GM19463 (cell line): ENCODE results near the gene IMP4.

Experiments used
- ATAC-seq: cut with Tn5 transposase; IDR thresholded peaks from one replicate; pipeline ENCODE4 v1.9.1; 2021; ENCODE audit warnings: mild to moderate bottlenecking, moderate library complexity; ENCODE audit not compliant: unreplicated experiment

Gene IMP4

DNA sequence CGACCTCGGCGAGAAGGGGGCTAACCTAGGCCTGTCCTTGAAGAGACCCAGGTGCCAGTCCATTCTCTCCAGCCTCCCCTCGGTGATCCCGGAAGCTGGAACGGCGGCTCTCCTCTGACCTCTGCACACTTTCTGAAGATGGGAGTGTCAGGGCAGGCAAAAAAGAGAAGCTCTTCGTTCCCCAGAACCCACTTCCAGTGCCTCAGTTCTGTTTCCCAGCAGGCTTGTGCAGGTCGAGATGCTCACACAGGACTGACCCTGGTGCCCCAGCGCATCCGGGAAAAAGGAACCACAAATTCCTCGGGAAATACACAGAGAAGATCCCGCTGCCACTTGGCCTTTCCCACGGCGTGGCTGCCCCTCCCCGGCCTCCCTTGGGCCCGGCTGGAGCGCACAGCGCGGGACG, 12.5 kb downstream of the IMP4 start:
- peak; percentile 2 for ATAC-seq

DNA sequence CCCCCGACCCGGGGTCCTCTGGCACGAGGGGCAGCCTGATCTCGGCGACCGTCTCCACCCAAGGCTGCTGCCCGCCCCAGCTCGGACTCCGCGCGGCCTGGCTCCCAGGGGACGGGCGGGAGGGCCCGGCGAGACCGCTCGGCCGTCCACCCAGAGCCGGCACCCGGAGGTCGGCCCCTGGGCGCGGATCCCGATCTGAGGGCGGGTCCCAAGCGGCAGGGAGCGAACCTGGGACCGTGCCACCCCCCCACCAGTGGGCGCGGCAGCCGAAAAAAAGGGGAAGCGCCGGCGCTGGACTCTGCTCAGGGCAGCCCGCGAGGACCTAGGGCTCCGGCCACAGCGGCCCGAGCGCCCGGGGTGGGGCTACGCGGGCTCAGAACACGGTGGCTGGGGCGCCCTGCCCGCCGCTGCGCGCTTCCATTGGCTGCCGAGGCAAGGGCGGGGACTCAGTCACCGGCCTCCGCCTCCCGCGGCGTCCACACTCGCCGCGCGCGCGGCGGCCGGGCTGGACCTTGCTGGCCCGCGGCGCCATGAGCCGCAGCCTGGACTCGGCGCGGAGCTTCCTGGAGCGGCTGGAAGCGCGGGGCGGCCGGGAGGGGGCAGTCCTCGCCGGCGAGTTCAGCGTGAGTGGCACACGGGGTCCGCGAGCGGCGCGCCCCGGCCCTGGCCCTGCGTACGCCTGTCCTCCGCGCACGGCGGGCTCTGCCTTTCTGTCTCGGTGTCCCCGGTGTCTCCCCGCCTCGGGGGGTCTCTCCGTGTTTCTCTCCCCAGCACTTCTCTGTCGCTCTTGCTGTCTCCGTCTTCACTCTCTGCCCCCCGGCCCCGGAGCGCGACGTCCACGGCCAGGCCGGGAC, 13.1 kb downstream of the IMP4 start, which contains the start of gene PTPN18:
Gene PTPN18, plus strand, starts transcription at position 479 of the 854 bp plus-strand sequence. Its CDS starts 52 bp downstream, at position 531.
- peak; percentile 92 for ATAC-seq

DNA sequence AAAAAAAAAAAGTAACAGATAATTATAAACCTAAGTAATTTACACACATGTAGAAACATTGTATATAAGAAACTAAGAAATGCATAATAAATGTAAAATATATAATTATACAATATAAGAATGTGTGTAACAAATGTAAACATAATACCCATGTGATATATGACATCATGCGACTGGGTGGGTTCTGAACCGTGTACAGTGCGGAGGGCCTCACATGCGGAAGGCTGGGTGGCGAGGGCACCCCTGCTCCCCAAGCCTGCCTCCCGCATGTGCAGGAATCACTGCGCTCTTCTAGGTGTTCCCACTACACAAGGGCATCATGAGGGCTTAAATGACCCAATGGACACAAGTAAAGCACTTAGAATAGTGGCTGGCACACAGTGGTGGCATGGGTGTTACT, 15.2 kb downstream of the IMP4 start:
- ATAC-seq, result no peak

DNA sequence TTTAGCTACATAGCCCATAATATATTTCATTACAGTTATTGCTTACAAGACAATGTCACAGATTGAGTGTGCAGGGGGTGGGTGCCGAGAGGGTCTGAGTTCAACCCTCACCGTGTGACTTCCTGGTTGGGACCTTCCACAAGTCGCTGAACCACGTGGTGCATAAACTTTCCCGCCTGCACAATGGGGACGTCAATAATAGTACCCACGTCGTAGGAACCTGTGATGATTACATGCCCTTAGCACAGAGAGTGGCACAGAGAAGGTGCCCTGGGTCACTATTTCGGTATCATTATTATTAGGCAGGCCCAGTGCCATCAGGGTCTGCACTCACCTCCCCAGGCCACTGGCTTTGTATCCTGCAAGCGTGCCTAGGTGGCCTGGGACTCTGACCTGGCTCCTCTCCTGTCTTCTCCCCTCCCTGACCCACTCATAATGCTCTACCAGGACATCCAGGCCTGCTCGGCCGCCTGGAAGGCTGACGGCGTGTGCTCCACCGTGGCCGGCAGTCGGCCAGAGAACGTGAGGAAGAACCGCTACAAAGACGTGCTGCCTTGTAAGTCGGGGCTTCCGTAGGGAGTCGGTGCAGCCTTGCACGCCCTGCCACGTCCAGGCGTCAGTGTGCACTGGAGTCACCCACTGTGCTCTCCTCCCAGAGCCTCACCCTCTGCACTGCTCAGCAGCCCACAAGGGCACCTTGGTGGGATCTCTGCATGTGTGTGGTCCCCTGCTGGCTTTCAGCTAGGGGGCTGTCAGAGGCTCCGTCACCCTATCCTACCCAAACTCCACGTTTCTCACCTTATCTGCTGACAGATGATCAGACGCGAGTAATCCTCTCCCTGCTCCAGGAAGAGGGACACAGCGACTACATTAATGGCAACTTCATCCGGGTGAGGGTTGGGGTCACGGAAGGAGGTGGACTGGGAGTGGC, 16.0 kb downstream of the IMP4 start:
- ATAC-seq, result no peak

DNA sequence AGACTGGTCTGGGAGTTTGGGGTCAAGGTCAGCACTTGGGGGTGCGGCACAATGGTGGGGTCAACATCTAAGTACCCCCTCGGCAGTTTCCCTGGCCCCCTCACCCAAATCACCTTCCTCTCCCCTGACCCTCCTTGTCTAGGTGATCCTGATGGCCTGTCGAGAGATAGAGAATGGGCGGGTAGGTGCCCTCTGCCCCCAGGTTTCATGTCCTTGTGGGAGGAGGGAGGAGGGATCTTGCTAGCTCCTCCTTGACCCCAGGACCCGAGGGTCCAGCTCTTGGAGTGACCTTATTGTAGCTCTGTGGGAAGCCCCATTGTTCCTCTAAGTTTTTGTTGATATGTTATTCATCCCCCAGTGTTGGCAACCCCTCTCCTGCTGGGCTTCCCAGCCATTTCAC, 16.8 kb downstream of the IMP4 start:
- no peak for ATAC-seq

GRCh38 chr2:130363479-130363878, 20.8 kb downstream of the IMP4 start:
- ATAC-seq, result no peak

DNA sequence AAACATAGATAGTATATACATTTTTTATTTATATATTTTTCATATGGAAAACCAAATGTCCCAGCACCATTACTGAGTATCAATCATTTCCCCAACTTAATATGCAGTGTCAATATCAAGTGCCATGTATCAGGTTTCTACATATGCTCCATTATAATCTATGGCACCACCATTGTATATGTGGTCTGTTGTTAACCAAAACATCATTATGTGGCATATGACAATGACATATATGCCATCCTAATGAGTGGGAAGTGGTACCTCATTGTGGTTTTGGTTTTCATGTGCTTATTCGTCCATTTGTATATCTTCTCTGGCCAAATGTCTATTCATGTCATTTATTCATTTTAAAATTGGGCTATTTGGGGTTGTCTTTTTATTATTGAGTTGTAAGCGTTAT, 22.4 kb downstream of the IMP4 start:
- ATAC-seq, result no peak

GRCh38 chr2:130365963-130366362, 23.3 kb downstream of the IMP4 start:
- no peak for ATAC-seq

DNA sequence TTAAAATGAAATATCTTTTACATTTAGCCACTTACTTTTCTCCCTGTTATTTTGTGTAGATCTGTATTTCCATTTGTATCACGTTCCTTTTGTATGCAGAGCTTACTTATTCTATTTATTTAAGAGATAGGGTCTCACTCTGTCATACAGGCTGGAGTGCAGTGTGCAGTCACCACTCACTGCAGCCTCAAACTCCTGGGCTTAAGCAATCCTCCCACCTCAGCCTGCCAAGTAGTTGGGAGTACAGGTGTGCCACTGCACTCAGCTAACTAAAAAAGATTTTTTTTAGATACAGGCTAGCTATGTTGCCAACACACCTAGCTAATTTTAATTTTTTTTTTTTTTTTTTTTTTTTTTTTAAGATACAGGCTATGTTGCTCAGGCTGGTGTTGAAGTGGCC, 24.0 kb downstream of the IMP4 start:
- no peak for ATAC-seq

DNA sequence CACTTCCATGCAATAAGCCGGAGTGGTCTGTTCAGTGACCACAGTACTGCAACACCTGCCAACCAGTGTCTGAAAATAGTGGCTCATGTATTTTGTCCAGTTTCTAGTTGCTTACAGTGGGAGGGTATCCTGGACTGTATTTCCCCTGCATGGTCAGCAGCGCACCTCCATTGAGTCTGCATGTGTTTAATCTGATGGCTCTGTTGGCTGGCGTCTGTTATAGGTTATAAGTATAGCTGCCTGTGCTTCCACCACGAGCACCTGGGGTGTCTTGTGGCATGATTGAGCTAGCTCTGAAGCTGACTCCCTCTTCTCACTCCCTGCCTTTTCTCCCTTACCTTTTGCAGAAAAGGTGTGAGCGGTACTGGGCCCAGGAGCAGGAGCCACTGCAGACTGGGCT, 26.1 kb downstream of the IMP4 start:
- ATAC-seq, result no peak

- ATAC-seq, result no peak
Measured at GRCh38 chr2:130369311-130369964, 26.7 kb downstream of the IMP4 start.

DNA sequence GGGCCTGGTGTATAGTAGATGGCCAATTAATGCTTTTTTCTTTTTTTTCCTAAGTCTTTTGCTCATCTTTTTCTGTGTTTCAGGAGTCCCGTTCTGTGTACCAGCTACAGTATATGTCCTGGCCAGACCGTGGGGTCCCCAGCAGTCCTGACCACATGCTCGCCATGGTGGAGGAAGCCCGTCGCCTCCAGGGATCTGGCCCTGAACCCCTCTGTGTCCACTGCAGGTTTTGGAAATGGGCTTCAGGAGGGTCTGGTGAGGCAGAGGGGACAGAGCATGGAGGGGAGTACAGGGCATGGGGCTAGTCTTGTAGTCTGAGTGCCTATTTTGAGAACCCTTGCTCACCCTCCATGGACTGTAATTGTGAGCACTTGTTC, 27.3 kb downstream of the IMP4 start:
- ATAC-seq, result no peak

GRCh38 chr2:130370490-130370889, 27.8 kb downstream of the IMP4 start:
- ATAC-seq, result no peak

- peak; percentile 14 for ATAC-seq
Measured at GRCh38 chr2:130371723-130372054, 29.0 kb downstream of the IMP4 start.

- ATAC-seq, result peak; percentile 71
Measured at GRCh38 chr2:130372055-130372832, 29.5 kb downstream of the IMP4 start.

- no peak for ATAC-seq
Measured at GRCh38 chr2:130372833-130373807, 30.4 kb downstream of the IMP4 start.

DNA sequence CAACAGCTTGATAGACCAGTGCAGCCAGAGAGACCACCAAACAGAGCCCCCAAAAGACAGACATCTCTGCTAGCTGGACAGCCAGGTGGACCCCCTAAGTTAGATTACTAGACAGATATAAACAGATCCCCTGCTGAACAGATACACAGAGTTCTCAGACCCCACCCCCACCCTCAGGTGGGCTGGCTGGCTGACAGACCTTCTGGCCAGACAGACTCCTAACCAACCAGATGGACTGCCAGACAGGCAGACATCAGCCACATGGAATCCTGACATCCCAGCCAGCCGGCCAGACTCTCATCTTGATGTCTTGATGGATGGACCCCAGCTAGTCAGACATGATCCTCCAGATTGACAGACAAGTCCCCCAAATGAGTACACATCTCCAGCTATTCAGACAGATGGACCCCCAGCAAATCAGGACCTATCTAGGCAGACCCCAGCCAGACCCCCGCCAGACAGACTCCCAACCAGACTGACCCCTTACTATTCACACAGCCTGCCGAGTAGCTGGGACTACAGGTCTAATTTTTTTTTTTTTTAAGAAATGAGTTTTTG, 31.2 kb downstream of the IMP4 start:
- no peak for ATAC-seq

DNA sequence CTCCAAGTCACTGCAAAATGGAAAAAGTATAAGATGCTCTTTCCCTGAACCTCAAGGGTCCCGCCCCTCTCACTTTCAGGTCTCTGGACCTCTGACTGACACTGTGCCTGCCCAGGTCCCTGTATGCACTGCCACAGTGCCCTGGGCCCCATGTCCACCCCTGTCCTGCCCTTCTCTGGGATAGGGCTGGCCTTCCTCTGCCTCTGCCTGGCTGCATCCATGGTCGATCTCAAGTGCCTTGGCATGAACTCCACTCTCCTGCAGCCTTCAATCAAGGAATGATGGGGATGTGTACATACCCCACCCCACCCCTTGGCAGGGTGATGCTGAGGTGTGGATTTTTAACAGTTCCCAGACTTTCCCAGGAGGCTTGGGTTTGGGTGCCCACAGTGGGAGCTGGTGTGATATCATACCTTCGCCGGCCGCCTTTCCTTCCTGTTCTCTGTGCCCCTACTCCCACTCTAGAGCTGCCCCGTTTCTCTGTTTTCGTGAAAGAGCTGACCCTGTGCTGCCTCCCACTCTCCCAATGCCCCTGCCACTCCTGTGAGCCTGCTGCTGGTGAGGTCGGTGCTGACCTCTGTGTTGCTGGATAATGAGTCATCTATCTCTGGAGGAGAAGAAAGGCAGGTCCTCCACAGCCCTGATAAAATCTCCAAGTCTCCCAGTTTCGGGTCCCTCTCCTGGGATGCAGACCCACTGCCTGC, 32.0 kb downstream of the IMP4 start:
- ATAC-seq, result no peak
